ENCODE measurements around the gene CACNB1.

Gene CACNB1

DNA sequence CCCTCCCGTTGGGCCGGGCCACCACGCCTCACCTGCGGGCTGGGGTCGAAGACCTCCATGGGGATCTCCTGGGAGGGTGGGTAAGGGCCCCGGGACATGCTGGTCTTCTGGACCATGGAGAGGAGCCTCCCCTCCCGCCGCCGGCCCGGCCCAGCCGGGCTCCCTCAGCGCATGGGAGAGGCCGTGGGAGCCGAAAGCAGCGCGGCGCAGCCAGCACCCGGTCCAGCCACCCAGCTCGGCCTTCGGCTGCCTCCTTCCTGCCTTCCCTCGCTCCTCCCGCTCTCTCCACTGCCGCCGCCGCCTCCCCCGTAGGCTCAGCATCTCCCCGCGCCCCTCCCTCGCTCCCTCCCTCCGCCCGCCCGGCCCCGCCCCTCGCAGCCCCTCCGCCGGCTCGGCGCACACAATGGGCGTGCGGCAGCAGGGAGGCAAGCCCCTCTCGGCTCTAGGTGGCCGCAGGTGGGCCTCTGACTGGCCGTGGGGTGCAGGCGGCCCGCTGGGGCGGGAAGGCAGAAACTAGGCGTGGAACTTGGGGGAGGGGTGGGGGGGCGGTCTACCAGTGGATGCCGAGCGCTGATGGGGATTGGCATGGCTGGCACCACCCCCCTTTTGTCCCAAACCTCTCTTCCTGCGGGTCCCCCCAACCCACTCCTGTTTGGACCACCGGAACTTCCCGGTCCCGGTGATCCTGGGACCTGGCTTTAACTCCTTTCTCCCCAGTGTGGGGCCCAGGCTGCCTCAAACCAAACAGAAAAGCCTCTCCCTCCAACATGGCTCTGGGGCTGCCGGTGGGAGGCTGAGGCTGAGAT lies at the start of gene CACNB1:
CACNB1 (minus strand) TSS at position 290 of the 806 bp plus-strand sequence; CDS start at position 116, 174 bp downstream.
- peak; percentile 53 for DNase-seq

DNA sequence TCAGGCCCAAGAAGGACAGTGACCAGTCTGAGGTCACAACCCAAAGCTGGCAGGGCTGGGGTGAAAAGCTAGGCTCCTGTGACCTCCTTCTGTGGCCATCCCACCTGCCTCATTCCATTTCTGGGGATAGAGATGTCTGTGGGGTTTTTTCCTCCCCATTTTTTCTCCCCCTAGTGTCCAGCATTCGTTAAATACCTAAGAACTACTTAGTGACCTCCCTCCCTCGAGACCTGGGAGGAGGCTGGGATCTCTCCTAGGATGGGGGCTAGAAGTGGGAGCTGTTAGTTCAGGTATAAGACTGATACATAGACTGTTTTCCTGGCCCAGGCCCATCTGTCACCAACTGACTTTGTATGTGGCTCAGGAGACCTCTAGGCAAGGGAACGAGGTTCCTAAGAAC lies 48.8 kb upstream of the CACNB1 start:
- DNase-seq: no peak

DNA sequence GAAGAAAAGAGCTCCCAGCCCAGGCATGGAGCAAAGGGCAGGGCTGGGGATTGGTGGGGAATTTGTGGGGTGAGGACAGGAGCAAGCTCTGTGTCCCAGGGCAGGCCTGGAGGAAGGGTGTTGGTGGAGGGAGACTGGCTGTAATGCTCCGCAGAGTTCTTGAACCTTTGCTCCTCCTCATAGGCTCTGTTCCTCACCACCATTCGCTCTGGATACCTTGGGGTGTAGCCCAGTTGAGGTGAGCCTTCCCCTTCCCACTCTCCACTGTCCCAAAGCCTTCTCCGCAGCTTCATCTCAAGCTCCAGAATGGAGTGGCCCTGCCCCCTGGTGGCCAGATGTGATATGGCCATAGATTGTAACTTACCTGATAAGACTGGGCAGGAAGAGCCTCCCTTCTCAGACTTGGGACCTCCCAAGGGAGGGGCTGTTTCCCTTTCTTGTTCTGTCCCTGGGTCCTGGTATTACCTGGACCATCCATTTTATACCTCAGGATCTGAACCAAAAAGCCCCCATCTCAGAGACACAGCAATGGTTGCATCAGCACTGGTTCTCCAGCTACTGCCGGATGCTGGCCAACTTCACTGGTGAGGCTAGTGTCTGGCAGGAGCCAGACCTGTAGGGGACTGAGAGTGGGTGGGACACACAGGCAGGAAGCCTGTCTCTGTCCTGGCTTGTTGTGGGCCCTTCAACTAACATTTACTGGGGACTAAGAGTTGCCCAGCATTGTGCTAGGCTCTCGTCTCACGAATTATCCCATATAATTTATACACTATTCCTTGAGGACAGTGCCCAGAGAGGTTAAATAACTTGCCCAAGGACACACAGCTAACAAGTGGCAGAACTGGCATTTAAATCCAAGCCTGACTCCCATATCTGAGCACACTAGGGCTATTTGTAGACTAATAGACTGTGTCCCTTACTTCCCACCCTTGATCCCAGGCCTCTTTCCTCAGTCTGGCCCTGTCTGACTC lies 47.4 kb upstream of the CACNB1 start:
- DNase-seq: peak; percentile 83

DNA sequence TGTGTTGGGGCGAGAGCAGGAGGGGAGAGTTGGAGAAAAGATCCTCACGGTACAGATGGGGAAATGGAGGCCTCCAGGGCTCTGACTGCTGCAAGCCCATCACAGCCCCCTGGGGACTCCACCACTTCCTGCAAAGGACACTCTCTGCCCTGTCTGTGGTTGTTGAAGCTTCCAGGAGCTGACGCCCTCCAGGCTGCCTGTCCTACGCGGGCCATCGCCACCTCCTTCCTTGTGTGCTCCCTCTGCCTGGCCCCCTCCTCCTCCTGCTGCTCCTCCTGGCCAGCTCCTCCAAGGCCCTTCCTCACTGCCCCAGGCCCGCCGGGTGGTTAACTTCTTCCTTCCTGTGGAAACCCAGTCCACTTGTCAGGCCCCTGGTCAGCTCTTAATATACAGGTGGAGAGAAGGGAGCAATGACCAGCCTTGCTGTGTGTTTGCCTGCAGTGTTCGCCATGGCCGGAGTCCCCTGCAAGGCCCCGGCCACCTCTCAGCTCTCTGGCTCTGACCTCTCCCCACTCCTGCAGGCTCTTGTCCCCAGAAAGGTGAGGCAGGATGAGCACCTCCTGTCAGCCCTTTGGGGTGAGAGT lies 46.6 kb upstream of the CACNB1 start:
- no peak for DNase-seq

DNA sequence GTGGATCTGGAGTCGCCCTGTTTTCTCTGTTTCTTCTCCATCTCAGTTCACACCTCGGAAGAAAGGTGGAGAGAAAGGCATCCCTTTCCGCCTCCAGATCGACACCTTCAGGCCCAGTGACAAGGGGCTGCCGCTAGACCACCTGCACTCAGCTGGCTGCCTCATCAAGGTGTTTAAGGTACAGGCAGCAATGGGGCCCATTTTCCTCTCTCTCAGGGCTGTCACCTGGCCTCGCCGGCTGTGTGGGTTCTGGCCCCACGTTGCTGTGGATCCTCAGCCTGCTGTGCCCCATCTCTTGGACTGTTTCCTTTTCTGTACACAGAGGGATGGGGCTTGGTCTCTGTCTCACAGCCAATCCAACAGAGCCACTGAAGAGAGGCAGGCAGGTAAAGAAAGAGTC lies 45.7 kb upstream of the CACNB1 start:
- DNase-seq: no peak

DNA sequence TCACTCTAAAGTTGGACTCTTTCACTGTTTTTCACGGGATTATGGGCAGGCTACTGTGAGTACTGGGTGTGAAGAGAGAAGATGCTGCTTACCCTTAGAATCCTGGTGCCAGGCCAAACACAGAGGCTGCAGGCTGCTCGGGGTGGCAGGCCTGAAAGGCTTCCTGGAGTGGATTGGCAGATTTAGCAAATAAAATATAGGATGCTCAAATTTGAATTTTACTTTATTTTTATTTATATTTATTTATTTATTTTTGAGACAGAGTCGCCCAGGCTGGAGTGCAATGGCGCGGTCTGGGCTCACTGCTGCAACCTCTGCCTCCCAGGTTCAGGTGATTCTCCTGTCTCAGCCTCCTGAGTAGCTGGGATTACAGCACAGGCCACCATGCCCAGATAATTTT lies 43.2 kb upstream of the CACNB1 start:
- DNase-seq: no peak

DNA sequence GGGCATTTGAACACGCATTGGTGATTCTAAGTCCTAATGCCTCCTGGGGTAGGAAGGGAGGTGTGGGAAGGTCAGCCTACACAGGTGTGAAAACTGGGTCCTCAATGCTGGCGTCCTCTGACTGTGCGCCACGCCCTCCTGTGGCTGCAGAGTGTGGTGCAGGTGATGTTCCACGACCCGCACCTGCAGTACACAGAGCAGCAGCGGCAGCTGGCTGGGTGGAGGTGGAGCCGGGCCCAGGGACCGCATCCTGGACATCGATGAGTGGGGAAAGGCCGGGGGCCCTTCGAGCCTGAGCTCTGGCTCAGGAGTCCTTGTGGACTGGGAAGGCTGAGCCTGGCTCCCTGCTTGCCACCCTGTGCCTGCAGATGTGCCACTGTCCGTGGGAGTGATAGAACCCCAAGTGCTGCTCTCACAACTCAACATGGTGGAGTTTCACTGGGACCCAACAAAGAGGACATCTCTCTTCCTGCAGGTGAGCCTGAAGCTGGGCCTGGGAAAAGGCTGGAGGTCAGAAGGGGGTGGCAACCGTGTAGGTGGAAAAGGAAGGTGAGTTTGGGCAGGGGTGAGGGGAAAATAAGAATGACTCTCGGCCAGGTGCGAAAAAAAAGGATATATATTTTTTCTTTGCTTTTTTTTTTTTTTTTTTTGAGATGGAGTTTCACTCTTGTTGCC lies 42.3 kb upstream of the CACNB1 start:
- peak; percentile 58 for DNase-seq

DNA sequence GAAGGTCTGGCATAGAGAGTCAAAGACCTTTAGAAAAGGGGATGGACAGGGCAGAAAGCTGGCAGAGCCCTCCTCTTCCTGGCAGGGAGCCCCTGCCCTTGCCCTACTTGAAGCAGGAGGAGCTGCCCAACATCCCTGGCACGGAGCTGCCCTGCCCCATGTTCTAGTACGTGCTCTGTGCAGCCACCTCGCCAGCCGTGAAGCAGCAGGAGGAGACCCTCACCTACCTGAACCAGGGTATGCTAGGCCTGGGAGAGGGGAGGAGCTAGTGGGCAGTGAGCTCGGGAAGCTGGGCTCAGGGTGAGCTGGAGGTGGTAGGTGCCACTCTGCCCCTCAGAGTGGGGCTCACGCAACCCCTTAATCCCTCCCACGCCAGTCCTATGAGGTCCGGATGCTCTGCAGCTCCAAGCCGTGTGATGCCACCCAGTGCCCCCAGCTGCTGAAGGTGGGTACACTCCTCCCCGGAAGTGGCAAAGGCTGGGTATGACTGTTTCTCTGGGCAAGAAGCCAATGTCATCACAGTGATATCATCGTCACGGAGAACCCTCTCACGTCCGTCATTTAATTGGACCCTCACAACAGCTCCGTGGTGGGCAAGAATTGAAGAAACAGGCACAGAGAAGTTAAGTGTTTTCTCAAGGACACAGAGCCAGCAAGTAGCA lies 41.0 kb upstream of the CACNB1 start:
- DNase-seq: peak; percentile 91

DNA sequence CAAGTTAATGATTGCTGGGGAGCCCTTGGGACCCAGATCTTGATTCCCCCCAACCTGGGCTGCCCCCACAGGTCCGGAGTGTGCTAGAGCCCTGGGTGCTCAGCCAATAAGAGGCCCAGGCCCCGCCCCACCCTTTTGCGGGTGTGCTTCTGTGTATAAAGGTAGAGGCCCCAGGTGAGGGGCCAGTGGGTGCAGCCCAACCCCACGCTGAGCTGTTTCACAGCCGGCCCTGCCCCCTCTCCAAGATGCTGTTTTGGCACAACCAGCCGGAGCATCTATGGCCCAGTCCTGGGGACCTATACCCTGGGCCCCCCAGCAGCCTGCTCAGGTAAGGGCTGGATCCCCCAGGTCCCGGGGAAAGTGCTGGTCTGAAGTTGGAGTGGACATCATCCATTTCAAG lies 40.1 kb upstream of the CACNB1 start:
- DNase-seq: no peak

DNA sequence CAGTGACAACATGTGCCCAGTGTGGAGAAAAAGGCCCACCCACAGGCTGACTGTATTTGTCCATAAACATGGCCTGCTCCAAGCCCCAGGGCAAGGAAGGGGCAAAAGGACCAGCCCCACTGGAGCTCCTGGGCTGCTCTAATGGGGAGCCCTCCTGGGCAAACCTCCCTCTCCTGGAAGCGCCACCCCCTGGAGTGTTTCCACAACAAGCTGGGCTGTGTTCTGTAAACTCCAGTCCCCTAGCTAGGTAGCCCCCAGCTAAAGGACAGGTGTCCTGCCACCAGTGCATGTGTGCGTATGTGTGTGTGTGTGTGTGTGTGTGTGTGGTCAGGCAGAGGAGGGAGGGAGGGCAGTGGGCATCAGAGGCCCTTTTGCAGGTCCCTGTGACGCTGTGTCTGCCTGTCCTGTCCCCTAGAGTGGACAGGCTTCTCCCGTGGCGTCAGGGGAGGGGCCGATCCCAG lies 39.5 kb upstream of the CACNB1 start:
- DNase-seq: no peak

DNA sequence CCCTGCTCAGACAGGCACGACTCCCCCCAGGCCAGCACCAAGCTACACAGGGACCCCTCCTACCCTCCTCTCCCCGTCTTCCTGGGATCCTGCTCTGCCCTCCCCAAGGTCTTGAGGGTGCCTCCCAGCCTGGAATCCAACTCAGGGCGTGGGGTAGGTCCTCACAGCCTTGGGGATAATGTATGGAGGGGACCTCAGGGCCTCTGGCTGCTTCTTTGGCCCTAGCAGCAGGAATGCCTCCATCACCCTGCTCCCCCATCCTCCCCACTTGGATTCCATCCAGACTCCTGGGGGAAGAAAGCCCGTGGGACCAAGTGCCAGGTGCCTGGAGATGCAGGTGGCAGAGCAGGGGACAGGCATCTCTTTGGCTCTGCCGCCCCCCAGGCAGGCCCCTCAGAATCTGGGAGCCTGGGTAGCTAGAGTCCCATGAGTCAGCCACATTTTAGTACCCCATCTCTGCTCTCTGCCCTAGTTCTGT lies 39.0 kb upstream of the CACNB1 start:
- no peak for DNase-seq

DNA sequence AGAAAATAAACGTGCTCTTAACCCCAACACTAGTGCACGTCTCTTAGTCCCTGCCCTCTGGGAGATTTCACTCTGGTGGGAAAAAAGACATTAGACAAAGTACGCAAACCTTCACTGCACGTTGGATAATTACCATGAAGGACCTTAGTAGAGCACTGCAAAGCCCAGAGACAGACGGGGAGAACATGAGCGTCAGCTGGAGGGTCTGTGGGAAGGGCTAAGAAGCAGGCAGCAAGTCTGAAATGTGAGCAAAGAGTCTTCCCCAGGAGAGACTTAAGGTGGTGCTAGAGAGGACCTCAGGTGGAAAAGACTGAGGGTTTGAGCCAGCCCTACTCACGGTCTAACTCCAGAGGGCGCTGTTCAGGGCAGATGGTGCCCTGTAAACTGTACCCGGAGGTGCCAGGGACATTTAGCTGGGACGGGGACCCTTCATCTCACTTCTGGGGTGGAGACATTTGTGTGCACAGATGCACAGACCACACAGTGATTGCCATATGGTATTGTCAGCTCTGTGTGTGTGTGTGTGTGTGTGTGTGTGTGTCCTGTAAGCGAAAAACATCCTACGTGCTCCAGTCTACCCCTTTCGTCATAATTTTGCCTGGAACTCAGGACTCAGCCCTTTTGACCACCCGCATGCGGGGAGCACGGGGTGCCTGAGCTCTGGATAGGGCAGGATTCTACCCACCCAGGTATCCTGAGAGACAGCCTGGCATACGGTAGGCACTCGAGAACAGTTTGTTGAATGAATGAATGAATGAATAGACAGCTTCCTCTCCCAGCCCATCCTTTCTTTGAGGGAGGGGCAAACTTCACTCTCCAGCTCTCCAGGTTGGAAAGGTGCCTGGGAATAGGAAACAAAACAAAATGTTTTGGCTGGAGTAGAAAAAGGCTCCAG lies 38.3 kb upstream of the CACNB1 start:
- peak; percentile 58 for DNase-seq

DNA sequence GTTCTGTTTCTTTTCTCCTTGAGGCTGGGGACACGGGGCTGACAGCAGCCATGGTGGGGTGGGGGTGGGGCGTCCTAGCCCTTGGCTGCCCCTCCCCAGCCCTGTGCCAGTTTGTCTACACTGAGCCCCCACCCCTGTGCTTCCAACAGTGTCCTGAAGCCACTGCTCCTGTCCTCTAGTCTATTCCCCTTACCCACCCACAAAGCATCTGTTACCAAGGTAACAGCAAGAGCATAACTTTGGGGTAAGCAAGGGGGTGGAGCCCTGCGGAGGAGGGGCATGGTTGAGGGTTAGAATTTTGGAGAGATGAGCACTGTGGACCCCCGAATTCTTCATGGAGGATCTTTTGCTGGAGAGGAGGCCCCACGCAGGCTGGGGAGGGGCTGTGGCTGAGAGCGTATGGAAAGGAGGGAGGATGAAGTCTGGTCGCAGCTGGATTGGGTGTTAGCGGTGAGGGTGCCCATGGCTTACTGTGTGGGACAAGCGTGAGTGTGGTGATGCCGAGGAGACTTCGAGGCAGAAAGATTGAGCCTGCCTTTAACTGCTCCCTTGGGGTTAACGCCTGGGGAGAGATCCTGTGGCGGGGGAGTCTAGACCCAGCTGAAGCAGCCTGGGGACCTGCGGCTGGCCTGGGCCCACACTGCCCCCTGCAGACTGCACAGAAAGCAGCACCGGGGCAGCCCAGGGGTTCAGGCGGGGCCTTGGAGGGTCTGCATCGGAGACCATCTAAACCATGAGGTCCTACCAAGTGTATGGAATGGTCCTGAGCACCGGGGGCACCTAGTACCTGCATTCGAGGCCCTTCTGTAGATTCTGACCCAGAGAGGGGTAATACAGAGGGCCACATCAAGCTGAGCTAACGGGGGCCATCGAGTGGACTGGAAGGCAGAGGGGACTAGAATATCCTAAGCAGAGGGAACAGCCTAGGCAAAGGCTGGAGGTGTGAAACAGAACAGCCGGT lies 34.4 kb upstream of the CACNB1 start:
- peak; percentile 49 for DNase-seq

DNA sequence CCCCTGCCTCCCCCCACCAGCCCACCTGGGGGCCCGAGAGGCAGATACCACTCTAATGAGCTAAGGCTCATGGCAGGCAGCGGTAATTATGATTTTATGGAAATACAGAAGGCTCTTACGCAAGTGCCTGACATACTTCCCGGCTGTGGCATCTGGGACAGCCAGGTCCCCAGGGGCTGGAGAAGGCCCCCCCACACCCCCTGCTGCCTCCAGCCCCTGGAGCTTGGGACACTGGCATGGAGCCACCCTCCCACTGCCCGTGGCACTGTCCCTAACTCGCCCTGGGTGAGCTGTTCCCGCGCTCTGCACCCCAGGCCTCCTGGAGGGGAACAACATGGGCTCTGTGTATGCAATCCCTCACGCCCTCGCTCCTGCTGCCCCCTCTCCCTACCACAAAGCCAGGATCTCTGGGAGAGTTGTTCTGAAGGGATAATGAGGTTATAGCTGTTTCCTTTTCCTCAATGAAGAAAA lies 33.7 kb upstream of the CACNB1 start:
- no peak for DNase-seq

DNA sequence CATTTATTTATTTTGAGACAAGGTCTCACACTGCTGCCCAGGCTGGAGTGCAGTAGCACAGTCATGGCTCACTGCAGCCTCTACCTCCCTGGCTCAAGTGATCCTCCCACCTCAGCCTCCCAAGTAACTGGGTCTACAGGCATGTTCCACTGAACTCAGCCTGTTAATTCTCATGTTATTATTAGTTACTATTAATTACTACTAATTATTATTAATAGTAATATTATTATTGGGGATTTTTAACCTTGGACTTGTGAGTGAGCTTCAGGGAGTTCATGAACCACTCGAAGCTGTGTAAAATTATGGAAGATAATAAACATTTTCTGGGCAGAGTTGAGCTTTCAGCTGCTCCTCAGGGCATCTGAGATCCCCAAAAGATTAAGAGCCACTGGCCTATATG lies 32.9 kb upstream of the CACNB1 start:
- DNase-seq: no peak

DNA sequence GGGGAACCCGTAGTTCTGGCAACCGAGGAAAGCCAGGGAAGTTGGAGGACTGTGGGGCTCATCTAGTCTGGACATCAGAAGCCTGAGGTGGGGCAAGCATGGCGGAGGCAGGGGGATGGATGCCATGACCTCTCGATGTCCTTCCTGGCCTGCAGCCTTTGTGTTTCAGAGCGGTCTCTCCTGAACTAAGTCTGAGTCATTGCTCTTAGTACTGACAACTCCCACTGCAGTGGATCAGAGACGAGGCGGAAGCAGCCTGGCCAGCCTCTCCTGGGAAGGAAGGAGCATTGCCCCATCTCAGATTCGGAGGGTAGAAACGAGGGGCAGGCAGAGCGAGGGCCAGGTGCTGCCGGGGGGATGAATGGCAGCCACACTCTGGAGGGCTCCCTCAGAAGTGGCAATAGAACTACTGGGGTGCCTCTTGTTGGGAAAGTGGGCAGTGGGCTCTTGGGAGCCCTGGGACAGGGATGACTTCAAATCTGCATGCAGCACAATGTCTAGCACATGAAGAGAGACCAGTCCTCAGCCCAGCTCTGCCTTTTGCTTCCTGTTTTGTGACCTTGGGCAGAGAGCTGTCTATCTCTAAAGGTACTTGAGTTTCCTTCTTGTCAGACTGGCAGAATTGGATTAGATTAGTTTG lies 31.9 kb upstream of the CACNB1 start:
- DNase-seq: no peak

DNA sequence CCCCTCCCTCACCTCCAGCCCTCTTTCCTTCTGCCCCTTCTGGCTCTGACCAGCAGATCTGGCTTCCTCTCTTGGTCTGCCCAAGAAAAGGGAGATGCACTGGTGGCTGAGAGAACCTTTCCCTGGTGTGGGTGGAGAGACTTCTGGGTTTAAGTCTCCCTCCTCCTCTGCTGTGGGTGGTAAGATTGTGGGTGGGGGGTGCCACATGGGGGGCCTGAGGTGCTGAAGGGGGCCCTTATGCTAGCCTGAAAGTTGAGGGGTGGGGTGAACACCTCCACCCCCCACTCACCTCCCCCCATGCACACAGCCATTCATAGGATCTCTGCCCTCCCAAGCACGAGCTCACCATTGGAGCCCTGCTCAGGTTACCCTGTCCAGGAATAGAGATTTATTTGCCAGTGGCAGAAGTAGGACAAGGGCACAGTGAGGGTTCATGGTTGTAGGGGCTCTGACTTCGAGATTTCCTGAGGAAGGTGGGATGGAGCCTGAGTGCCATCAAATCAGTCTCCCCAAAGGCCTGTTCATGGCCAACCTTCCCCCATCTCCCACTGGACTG lies 30.0 kb upstream of the CACNB1 start:
- DNase-seq: no peak

DNA sequence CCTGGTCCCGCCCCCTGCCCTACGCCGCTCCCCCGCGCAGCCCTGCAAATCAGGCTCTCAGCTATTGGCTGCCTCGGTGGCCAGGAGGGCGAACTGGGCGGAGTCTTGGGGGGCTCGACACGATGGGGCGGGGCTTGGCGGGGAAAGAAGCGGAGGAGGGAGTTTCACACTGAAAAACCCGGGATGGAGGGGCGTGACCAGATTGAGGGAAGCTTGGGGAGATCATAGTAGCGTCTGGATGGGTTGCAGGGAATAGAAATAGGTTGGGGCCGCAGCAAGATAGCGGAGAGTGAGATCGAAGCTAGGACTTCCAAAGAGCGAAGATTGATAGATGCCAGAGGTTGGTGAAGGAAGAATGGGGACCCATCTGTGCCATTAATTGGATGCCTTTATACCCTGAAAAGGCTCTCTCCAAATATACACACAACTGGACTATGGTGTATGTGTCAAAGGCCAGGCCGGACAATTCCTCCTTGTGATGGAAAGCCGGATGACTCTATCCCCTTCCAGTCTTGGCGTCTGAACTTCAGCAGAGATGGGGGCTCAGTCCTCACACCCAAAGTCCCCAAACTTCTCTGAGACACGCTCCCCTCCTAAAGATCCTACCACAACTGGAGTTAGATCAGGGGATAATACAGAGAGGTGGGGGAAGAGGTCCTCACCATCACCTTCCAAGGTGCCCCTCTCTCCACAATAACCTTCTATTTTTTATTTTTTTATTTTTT lies 28.7 kb upstream of the CACNB1 start:
- no peak for DNase-seq

Data from CD4-positive, alpha-beta T cell treated with Interleukin-4 for 4 hours (primary cell).